Sigmoid colon (tissue), 7 donors: ENCODE measurements around the gene GEN1. TPM values are rescaled to one million over a fixed set of nuclear protein-coding genes. Genes with fewer than 3 reads are reported as not detected.

Experiments used
- DNase-seq: peaks from one replicate; pipeline ENCODE4 v3.0.0-alpha.2; 2019
- H3K27ac ChIP-seq, 4 donors: fragments of 200-600 bp; sonication (generic); one replicate each; pipeline ENCODE4 v1.5.1; 2016 to 2019; ENCODE audit warnings: mild to moderate bottlenecking in 1 of 4
- H3K27me3 ChIP-seq, 3 donors: fragments of 200-600 bp; sonication (generic); one replicate each; pipeline ENCODE4 v1.5.1; 2019; ENCODE audit warnings: mild to moderate bottlenecking in 1 of 3
- H3K36me3 ChIP-seq, 4 donors: fragments of 200-600 bp; sonication (generic); one replicate each; pipeline ENCODE4 v1.5.1; 2016 to 2019
- H3K4me1 ChIP-seq, 4 donors: fragments of 200-600 bp; sonication (generic); one replicate each; pipeline ENCODE4 v1.5.1; 2017 to 2019
- H3K4me3 ChIP-seq, 4 donors: fragments of 200-600 bp; sonication (generic); one replicate each; pipeline ENCODE4 v1.5.1; 2017 to 2019; ENCODE audit warnings: mild to moderate bottlenecking in 2 of 4, moderate library complexity in 1 of 4
- H3K9me3 ChIP-seq, 4 donors: fragments of 200-600 bp in 3 of 4; sonication (generic) in 3 of 4; one replicate each; pipeline versions ENCODE4 v1.5.1 to v1.6.1; 2013 to 2019
- CTCF ChIP-seq, 4 experiments: fragments of 450-650 bp in 3 of 4; fragments of 200-600 bp in 1 of 4; IDR thresholded peaks; one replicate each; pipeline ENCODE4 v1.5.1; 2016 to 2019; ENCODE audit warnings: antibody characterized with exemption in 4 of 4, mild to moderate bottlenecking in 3 of 4, moderate library complexity in 2 of 4
- EP300 ChIP-seq, 4 donors: sonication (generic); formaldehyde crosslinking; IDR thresholded peaks; one replicate each; pipeline ENCODE4 v1.6.1; 2017; ENCODE audit warnings: antibody characterized with exemption in 4 of 4
- POLR2A ChIP-seq, 2 donors: fragments of 450-650 bp; IDR thresholded peaks; one replicate each; pipeline ENCODE4 v1.6.1; 2016; ENCODE audit warnings: antibody characterized with exemption in 2 of 2, mild to moderate bottlenecking in 2 of 2, moderate library complexity in 2 of 2
- POLR2AphosphoS5 ChIP-seq, 4 donors: sonication (generic); formaldehyde crosslinking; IDR thresholded peaks; one replicate each; pipeline ENCODE4 v1.6.1; 2017; ENCODE audit warnings: antibody characterized with exemption in 4 of 4
- WGBS, 2 donors: extraction: QIAGEN DNeasy Blood & Tissue Kit; methylation state at CpG; one replicate each; pipeline ENCODE4 v1.1.7; 2013; 5-methylcytosine and 5-hydroxymethylcytosine counted together
- intact Hi-C: fragments of 100-400 bp; cut with DNase I; formaldehyde crosslinking; loops from one replicate; pipeline ENCODE4 v1.15.1; 2023
- polyA plus RNA-seq, 3 donors: library from polyadenylated mRNA; stranded (reverse); fragments of 200-250 nt; gene quantifications; one replicate each; pipeline ENCODE4 v1.2.3, GENCODE V29; 2013
- total RNA-seq, 4 donors: library from RNA; depleted of rRNA; stranded (reverse); fragments of >200 nt; gene quantifications; one replicate each; pipeline ENCODE4 v1.1.0, GENCODE V29; 2016
- donor health status: healthy with polysubstance abuse.
- donor health status: Bipolar disorder and iron deficiency.
- donor health status: healthy.

GEN1 gene
- total and polyA plus RNA-seq, 7 donors = 0.49 to 9.0 (median 2.8) TPM

GRCh38 chr2:17805717-17806363, 51.9 kb downstream of the GEN1 start:
- intact Hi-C loops = no loop called here

GRCh38 chr2:17813010-17813741, 59.2 kb downstream of the GEN1 start:
- intact Hi-C loops = no loop called here
- H3K9me3 ChIP-seq = no peaks in the 10 kb centered on the region
- H3K36me3 ChIP-seq = no peaks in the 10 kb centered on the region
- 52 to 82% methylated on average over 5 of the region's 5 CpGs for WGBS, 2 donors
- H3K4me1 ChIP-seq = no peaks in the 10 kb centered on the region
- peak overlapping the region in 3 of 4 donors; percentile 4 to 33 (median 10) for H3K27ac ChIP-seq
- H3K27me3 ChIP-seq = no peaks in the 10 kb centered on the region
- TF ChIP-seq POLR2A (IDR thresholded peaks at IDR 0.05) = no peak
- TF ChIP-seq CTCF (IDR thresholded peaks at IDR 0.05) = no peak
- no peak for TF ChIP-seq EP300 (IDR thresholded peaks at IDR 0.05)
- TF ChIP-seq POLR2AphosphoS5 (IDR thresholded peaks at IDR 0.05) = no peak
- no peak for DNase-seq
- H3K4me3 ChIP-seq = no peak overlapping the region

More at GRCh38 chr2:17805717-17806363, 51.9 kb downstream of the GEN1 start:
- no peaks in the 10 kb centered on the region for H3K36me3 ChIP-seq
- no peak for DNase-seq
- H3K4me1 ChIP-seq = no peaks in the 10 kb centered on the region
- H3K27me3 ChIP-seq = no peaks in the 10 kb centered on the region
- WGBS, 2 donors = 66 to 67% methylated on average over 8 of the region's 8 CpGs
- no peaks in the 10 kb centered on the region for H3K9me3 ChIP-seq
- TF ChIP-seq POLR2A (IDR thresholded peaks at IDR 0.05) (no peak), POLR2AphosphoS5 (IDR thresholded peaks at IDR 0.05) (no peak), EP300 (IDR thresholded peaks at IDR 0.05) (no peak), CTCF (IDR thresholded peaks at IDR 0.05) (no peak)
- no peak overlapping the region for H3K27ac ChIP-seq
- no peak overlapping the region for H3K4me3 ChIP-seq

- no peak for DNase-seq
- Histone ChIP-seq H3K36me3 (no peaks in the 10 kb centered on the region), H3K27ac (peak overlapping the region in 3 of 4 donors; percentile 4 to 33 (median 10)), H3K27me3 (no peaks in the 10 kb centered on the region), H3K4me3 (no peak overlapping the region), H3K4me1 (no peaks in the 10 kb centered on the region), H3K9me3 (no peaks in the 10 kb centered on the region)
- 57 to 83% methylated on average over 5 of the region's 5 CpGs for WGBS, 2 donors
- intact Hi-C loops = no loop called here
- TF ChIP-seq EP300 (IDR thresholded peaks at IDR 0.05) (no peak), CTCF (IDR thresholded peaks at IDR 0.05) (no peak), POLR2A (IDR thresholded peaks at IDR 0.05) (no peak), POLR2AphosphoS5 (IDR thresholded peaks at IDR 0.05) (no peak)
These were observed 60.0 kb downstream of the GEN1 start for GRCh38 chr2:17813742-17814473.

- DNase-seq = no peak
- Histone ChIP-seq H3K27me3 (no peaks in the 10 kb centered on the region), H3K9me3 (no peaks in the 10 kb centered on the region), H3K4me3 (no peak overlapping the region), H3K4me1 (no peaks in the 10 kb centered on the region), H3K36me3 (no peaks in the 10 kb centered on the region), H3K27ac (no peak overlapping the region)
- WGBS, 2 donors = 85 to 97% methylated on average over 1 of the region's 1 CpG
- TF ChIP-seq POLR2A (IDR thresholded peaks at IDR 0.05) = no peak
- TF ChIP-seq POLR2AphosphoS5 (IDR thresholded peaks at IDR 0.05) = no peak
- no peak for TF ChIP-seq CTCF (IDR thresholded peaks at IDR 0.05)
- no peak for TF ChIP-seq EP300 (IDR thresholded peaks at IDR 0.05)
- intact Hi-C loops = no loop called here
These were observed 60.7 kb downstream of the GEN1 start for GRCh38 chr2:17814601-17815000.
